ENCODE data around the gene REPS2.

GRCh38 chrX:17047224-17047623 lies 100.8 kb downstream of the REPS2 start:
- TF ChIP-seq REST (IDR thresholded peaks at IDR 0.05; ENCODE audit: unreplicated experiment) = no peak
- TF ChIP-seq CTCF (conservative IDR thresholded peaks at IDR 0.05; ENCODE audit: low read depth in 2 of 2) = no peak
- TF ChIP-seq CREB1 (CRISPR knock-in tag; IDR thresholded peaks at IDR 0.05; ENCODE audit: low read depth) = no peak
- no peak for TF ChIP-seq POLR2AphosphoS5 (IDR thresholded peaks at IDR 0.05; ENCODE audit: low read depth)
- no peak for TF ChIP-seq NANOG (IDR thresholded peaks at IDR 0.05; ENCODE audit: borderline replicate concordance)
- TF ChIP-seq EZH2 (IDR thresholded peaks at IDR 0.05; ENCODE audit: low read depth, unreplicated experiment) = no peak

Data from GM23338 (cell line).